Peyer's patch (tissue), 4 donors: Measurements from ENCODE around the gene WIZ. TPM values are rescaled to one million over a fixed set of nuclear protein-coding genes. Genes with fewer than 3 reads are reported as not detected.

Source experiments
- DNase-seq, 3 donors: peaks; one replicate each; pipeline ENCODE4 v3.0.0-alpha.2; 2017 to 2019
- H3K27ac ChIP-seq, 4 donors: fragments of 200-600 bp; sonication (generic); one replicate each; pipeline ENCODE4 v1.5.1; 2016 to 2019
- H3K27me3 ChIP-seq, 2 donors: fragments of 200-600 bp; sonication (generic); one replicate each; pipeline ENCODE4 v1.5.1; 2019
- H3K36me3 ChIP-seq, 3 donors: fragments of 200-600 bp; sonication (generic); one replicate each; pipeline ENCODE4 v1.5.1; 2016 to 2019
- H3K4me1 ChIP-seq, 4 donors: fragments of 200-600 bp; sonication (generic); one replicate each; pipeline ENCODE4 v1.5.1; 2016 to 2019
- H3K4me3 ChIP-seq, 4 donors: fragments of 200-600 bp; sonication (generic); 1 replicate in 3 of 4; 2 replicates in 1 of 4; pipeline ENCODE4 v1.5.1; 2016 to 2019; ENCODE audit warnings: mild to moderate bottlenecking in 1 of 4
- H3K9me3 ChIP-seq, 4 donors: fragments of 200-600 bp; sonication (generic); one replicate each; pipeline ENCODE4 v1.5.1; 2016 to 2019; ENCODE audit warnings: mild to moderate bottlenecking in 1 of 4
- POLR2A ChIP-seq, 2 donors: fragments of 450-650 bp; IDR thresholded peaks; one replicate each; pipeline ENCODE4 v1.5.1; 2017; ENCODE audit warnings: antibody characterized with exemption in 2 of 2, mild to moderate bottlenecking in 2 of 2, moderate library complexity in 2 of 2
- total RNA-seq, 4 donors: library from RNA; depleted of rRNA; stranded (reverse); fragments of >200 nt; gene quantifications; one replicate each; pipeline ENCODE4 v1.1.0, GENCODE V29; 2016
- TF ChIP-seq, protein P1 (sequence below), 6 experiments: fragments of 450-650 bp in 4 of 6; fragments of 200-600 bp in 2 of 6; sonication (generic) in 1 of 6; IDR thresholded peaks; one replicate each; pipeline ENCODE4 v1.5.1; 2017 to 2019; ENCODE audit warnings: antibody characterized with exemption in 6 of 6, mild to moderate bottlenecking in 3 of 6, moderate library complexity in 1 of 6

The WIZ gene
- total RNA-seq, 4 donors from 2014 or later, result 25.4 to 45.2 (median 40.6) TPM

DNA sequence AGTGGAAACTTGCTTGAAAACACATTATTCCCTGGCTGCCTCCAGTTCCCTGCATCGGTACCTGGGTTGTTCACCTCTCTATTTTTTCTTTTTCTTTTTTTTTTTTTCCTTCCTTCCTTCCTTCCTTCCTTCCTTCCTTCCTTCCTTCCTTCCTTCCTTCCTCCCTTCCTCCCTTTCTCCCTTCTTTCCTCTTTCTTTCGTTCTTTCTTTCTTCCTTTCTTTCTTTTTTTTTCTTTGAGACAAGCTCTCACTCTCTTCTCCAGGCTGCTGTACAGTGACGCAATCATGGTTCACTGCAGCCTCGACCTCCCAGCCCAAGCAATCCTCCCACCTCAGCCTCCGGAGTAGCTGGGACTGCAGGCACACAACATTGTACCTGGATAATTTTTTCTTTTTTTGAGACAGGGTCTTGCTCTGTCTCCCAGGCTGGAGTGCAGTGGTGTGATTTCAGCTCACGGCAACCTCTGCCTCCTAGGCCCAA, 18.0 kb upstream of the WIZ start:
- Histone ChIP-seq H3K4me3 (no peak overlapping the region), H3K9me3 (no peaks in the 10 kb centered on the region), H3K27ac (peak overlapping the region in 2 of 4 donors; percentile 11 to 31), H3K27me3 (peaks cover 0 to 6% of the 10 kb centered on the region in 2 donors), H3K36me3 (no peaks in the 10 kb centered on the region), H3K4me1 (peaks cover 0 to 12% (median 9%) of the 10 kb centered on the region in 4 donors)
- TF ChIP-seq POLR2A (IDR thresholded peaks at IDR 0.05), result no peak
- TF ChIP-seq, protein P1, sequence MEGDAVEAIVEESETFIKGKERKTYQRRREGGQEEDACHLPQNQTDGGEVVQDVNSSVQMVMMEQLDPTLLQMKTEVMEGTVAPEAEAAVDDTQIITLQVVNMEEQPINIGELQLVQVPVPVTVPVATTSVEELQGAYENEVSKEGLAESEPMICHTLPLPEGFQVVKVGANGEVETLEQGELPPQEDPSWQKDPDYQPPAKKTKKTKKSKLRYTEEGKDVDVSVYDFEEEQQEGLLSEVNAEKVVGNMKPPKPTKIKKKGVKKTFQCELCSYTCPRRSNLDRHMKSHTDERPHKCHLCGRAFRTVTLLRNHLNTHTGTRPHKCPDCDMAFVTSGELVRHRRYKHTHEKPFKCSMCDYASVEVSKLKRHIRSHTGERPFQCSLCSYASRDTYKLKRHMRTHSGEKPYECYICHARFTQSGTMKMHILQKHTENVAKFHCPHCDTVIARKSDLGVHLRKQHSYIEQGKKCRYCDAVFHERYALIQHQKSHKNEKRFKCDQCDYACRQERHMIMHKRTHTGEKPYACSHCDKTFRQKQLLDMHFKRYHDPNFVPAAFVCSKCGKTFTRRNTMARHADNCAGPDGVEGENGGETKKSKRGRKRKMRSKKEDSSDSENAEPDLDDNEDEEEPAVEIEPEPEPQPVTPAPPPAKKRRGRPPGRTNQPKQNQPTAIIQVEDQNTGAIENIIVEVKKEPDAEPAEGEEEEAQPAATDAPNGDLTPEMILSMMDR (IDR thresholded peaks at IDR 0.05), result no peak
- DNase-seq, result no peak

DNA sequence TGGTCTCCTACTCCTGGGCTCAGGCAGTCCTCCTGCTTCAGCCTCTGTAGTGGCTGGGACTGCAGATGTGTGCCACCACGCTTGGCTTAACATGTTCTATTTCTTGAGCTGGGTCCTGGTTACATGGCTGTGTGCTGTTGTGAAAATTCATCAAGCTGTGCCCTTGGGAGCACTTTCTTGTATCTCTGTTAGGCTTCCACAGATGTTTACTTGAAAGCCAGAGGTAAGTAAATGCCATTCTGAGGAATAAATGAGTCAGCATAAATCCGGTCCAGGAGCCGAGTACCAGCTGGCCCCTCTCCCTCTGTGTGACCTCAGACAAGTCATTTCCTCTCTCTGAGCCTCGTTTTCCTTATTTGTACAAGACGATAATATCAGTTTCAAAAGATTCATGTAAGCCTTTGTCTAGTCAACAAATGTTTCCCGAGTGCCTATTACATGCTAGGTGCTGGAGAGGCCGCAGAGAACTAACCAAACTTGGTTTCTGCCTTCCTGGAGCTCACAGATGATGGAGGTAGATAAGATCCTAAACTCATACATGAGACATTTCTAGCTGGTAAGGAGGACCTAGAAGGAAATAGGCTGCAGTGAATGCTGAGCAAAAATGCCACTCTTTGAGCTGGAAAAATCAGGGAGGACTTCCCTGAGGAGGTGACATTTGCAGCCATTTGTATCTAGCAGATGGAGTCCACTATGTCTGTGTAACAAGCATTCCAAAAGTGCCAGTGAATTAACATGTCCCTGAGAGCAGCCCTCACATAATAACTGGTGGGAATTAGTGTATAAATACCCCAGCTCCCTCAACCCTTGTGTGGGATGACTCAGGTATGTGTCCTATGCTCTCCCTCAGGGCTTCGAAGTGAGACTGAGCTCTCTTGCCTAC, 17.3 kb upstream of the WIZ start:
- H3K4me3 ChIP-seq, result no peak overlapping the region
- DNase-seq, result peak in 1 of 3 donors; percentile 67
- H3K4me1 ChIP-seq, result peaks cover 0 to 15% (median 9%) of the 10 kb centered on the region in 4 donors
- peak overlapping the region; percentile 17 to 39 (median 29) for H3K27ac ChIP-seq
- H3K9me3 ChIP-seq, result no peaks in the 10 kb centered on the region
- TF ChIP-seq, protein P1 (IDR thresholded peaks at IDR 0.05), result no peak
- TF ChIP-seq POLR2A (IDR thresholded peaks at IDR 0.05), result no peak
- no peaks in the 10 kb centered on the region for H3K36me3 ChIP-seq
- H3K27me3 ChIP-seq, result peaks cover 0 to 6% of the 10 kb centered on the region in 2 donors

GRCh38 chr19:15464394-15465385, 14.9 kb upstream of the WIZ start, which contains the start of gene RASAL3:
Gene RASAL3, minus strand, starts transcription at chr19:15464544. Its CDS starts 186 bp downstream, at chr19:15464358.
- TF ChIP-seq, protein P1 (IDR thresholded peaks at IDR 0.05), result no peak
- TF ChIP-seq POLR2A (IDR thresholded peaks at IDR 0.05), result no peak
- H3K4me3 ChIP-seq, result peak within 1 kb of the TSS; percentile 55 to 68 (median 62)
- H3K27me3 ChIP-seq, result peaks cover 0 to 4% of the 10 kb centered on the region in 2 donors
- H3K27ac ChIP-seq, result peak within 1 kb of the TSS; percentile 82 to 94 (median 84)
- no peaks in the 10 kb centered on the region for H3K36me3 ChIP-seq
- H3K9me3 ChIP-seq, result no peaks in the 10 kb centered on the region
- peak in 2 of 3 donors; percentile 84 to 85 for DNase-seq
- H3K4me1 ChIP-seq, result peaks cover 0 to 12% (median 7%) of the 10 kb centered on the region in 4 donors

DNA sequence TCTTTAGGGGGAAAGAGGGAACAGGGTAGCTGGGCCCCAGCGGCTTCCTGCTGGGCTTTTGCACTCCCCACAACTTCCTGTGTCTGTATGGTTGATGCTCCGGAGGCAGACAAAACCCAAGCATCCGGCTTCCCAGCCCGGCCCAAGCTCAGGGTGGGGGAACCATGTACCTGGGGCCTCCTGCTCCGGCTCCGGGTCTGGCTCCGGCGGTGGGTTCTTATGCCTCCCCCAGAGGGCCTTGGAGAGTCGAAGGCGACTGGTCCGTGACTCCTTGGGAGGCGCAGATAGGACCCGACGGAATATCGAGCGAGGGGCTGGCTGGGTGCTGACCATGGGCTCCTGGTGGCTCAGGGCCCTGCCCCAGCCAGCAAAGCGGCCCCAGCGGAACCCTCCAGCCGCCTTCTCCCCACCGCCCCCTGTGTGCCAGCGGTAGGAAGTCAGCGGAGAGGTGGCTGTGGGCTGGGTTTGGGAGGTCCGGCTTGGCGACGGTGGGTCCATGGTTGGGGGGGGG, 14.2 kb upstream of the WIZ start:
- H3K4me1 ChIP-seq, result peaks cover 0 to 11% (median 4%) of the 10 kb centered on the region in 4 donors
- no peaks in the 10 kb centered on the region for H3K9me3 ChIP-seq
- peak in 2 of 3 donors; percentile 77 to 90 for DNase-seq
- H3K27ac ChIP-seq, result peak overlapping the region; percentile 82 to 94 (median 84)
- TF ChIP-seq, protein P1 (IDR thresholded peaks at IDR 0.05), result no peak
- TF ChIP-seq POLR2A (IDR thresholded peaks at IDR 0.05), result no peak
- H3K4me3 ChIP-seq, result peak overlapping the region; percentile 55 to 68 (median 62)
- no peaks in the 10 kb centered on the region for H3K36me3 ChIP-seq
- H3K27me3 ChIP-seq, result no peaks in the 10 kb centered on the region

DNA sequence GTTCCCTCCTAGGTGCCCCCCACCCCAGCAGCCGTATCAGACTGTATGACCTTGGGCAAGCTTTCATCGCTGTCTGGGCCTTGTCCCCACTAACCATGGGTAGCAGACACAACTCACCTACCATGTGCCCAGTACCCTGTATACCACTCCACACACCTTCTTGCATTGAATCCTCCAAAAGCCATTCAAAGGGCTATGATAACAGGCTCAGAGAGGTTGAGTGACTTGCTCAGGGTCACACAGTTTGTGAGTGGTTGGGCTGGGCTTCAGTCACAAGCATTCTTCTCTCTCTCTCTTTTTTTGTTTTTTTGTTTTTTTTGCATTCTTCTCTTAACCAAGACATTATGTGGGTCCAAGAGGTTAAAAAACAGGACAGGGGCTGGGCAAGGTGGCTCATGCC, 11.9 kb upstream of the WIZ start:
- TF ChIP-seq, protein P1 (IDR thresholded peaks at IDR 0.05), result no peak
- no peak for TF ChIP-seq POLR2A (IDR thresholded peaks at IDR 0.05)
- no peaks in the 10 kb centered on the region for H3K36me3 ChIP-seq
- peaks cover 0 to 9% (median 6%) of the 10 kb centered on the region in 4 donors for H3K4me1 ChIP-seq
- H3K9me3 ChIP-seq, result no peaks in the 10 kb centered on the region
- no peak overlapping the region for H3K4me3 ChIP-seq
- no peak overlapping the region for H3K27ac ChIP-seq
- no peak for DNase-seq
- peaks cover 0 to 6% of the 10 kb centered on the region in 2 donors for H3K27me3 ChIP-seq
